ENCODE data around the gene STMN3. TPM values are rescaled to one million over a fixed set of nuclear protein-coding genes. Genes with fewer than 3 reads are reported as not detected.

The STMN3 gene
- total and polyA plus RNA-seq, 10 of the 15 experiments (the other 5 are each of a cell fraction or from before 2014, with no cell fraction given), result 0.09 to 3.6 (median 1.4) TPM; not detected in 1

GRCh38 chr20:63698739-63699465 is 45.7 kb upstream of the STMN3 start:
- Histone ChIP-seq H3K4me1 (ENCODE audit: control insufficient read depth, insufficient read depth, low read length) (peaks cover 16% of the 10 kb centered on the region), H4K20me1 (ENCODE audit: control insufficient read depth, insufficient read depth) (no peaks in the 10 kb centered on the region), H3K27ac (ENCODE audit: control insufficient read depth, insufficient read depth) (peak overlapping the region; percentile 75), H3K9ac (ENCODE audit: control insufficient read depth, insufficient read depth, low read length) (no peak overlapping the region; the same call in 1 of the 2 replicates), H3K27me3 (replicated peaks in 1 of 2; ENCODE audit: control insufficient read depth in 2 of 2, insufficient read depth in 2 of 2, low read length in 1 of 2) (no peaks in the 10 kb centered on the region), H3K9me3 (replicated peaks; ENCODE audit: control insufficient read depth, insufficient read depth, low read length) (no peaks in the 10 kb centered on the region), H3K4me2 (ENCODE audit: control insufficient read depth, insufficient read depth) (peak overlapping the region; percentile 19), H3K36me3 (ENCODE audit: control insufficient read depth in 2 of 2, insufficient read depth in 2 of 2, low read length in 1 of 2) (no peaks in the 10 kb centered on the region; a peak in 2 of 4 replicates), H3K79me2 (ENCODE audit: control insufficient read depth, insufficient read depth, low read length) (no peaks in the 10 kb centered on the region), H3K4me3 (no peak overlapping the region), H2AFZ (ENCODE audit: control insufficient read depth, low read depth, low read length) (no peak overlapping the region)
- ATAC-seq (peak; percentile 78), FAIRE-seq (no peak), DNase-seq (ENCODE audit: low read depth, low spot score) (peak; percentile 30)
- CTCF ChIA-PET, result interaction anchor here (1.0 to 1.6 kb wide), 2 partner anchors 9 to 162 kb away, joined by 4 to 8 read pairs; partner anchors contain the start of genes ARFRP1, PTK6 and ZGPAT
- no TSS peak for BruUV-seq (replicated peaks)
- RAD21 ChIA-PET (ENCODE audit: unreplicated experiment), result interaction anchor here (0.6 to 1.6 kb wide), 5 partner anchors 9 to 499 kb away, joined by 3 to 4 read pairs (median 3); partner anchors contain the start of genes ARFRP1, TPD52L2 and ZGPAT
- SMC1A ChIA-PET (ENCODE audit: uncharacterized antibody, unreplicated experiment), result interaction anchor here (1.3 to 1.6 kb wide), 3 partner anchors 37 to 161 kb away, joined by 3 to 4 read pairs (median 3); partner anchors contain the start of gene LIME1
- POLR2A ChIA-PET, result interaction anchor here (0.6 to 1.6 kb wide), 3 partner anchors 93 to 161 kb away, joined by 3 to 7 read pairs (median 3); partner anchors contain the start of gene PTK6
- in situ Hi-C loops (cut with MboI), result no loop called here
- 8% methylated on average over 18 of the region's 19 CpGs for whole genome bisulfite sequencing (ENCODE audit: insufficient coverage, insufficient replicate concordance, low lambda C conversion rate, missing lambda C conversion rate)
- intact Hi-C loops (cut with micrococcal nuclease; ENCODE audit: unreplicated experiment), result loop anchor here (2.0 kb wide), 1 partner anchor 88 kb away; no protein-coding TSS in a partner anchor
- TF ChIP-seq, protein P1, sequence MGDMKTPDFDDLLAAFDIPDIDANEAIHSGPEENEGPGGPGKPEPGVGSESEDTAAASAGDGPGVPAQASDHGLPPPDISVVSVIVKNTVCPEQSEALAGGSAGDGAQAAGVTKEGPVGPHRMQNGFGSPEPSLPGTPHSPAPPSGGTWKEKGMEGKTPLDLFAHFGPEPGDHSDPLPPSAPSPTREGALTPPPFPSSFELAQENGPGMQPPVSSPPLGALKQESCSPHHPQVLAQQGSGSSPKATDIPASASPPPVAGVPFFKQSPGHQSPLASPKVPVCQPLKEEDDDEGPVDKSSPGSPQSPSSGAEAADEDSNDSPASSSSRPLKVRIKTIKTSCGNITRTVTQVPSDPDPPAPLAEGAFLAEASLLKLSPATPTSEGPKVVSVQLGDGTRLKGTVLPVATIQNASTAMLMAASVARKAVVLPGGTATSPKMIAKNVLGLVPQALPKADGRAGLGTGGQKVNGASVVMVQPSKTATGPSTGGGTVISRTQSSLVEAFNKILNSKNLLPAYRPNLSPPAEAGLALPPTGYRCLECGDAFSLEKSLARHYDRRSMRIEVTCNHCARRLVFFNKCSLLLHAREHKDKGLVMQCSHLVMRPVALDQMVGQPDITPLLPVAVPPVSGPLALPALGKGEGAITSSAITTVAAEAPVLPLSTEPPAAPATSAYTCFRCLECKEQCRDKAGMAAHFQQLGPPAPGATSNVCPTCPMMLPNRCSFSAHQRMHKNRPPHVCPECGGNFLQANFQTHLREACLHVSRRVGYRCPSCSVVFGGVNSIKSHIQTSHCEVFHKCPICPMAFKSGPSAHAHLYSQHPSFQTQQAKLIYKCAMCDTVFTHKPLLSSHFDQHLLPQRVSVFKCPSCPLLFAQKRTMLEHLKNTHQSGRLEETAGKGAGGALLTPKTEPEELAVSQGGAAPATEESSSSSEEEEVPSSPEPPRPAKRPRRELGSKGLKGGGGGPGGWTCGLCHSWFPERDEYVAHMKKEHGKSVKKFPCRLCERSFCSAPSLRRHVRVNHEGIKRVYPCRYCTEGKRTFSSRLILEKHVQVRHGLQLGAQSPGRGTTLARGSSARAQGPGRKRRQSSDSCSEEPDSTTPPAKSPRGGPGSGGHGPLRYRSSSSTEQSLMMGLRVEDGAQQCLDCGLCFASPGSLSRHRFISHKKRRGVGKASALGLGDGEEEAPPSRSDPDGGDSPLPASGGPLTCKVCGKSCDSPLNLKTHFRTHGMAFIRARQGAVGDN (IDR thresholded peaks at IDR 0.05), result no peak
- TF ChIP-seq KDM1A (IDR thresholded peaks at IDR 0.05; ENCODE audit: borderline replicate concordance) (no peak), NR2C2 (IDR thresholded peaks at IDR 0.05; ENCODE audit: borderline replicate concordance, control insufficient read depth, insufficient read length, low read depth) (no peak), BHLHE40 (IDR thresholded peaks at IDR 0.05; ENCODE audit: borderline replicate concordance in 1 of 2, low read depth in 2 of 2, low read length in 1 of 2) (peak in 1 of 2 experiments; percentile 69; a peak in 2 of 4 replicates), MYB (IDR thresholded peaks at IDR 0.05; ENCODE audit: borderline replicate concordance, low read depth, low read length) (no peak), ZNF217 (IDR thresholded peaks at IDR 0.05) (no peak), HDAC6 (IDR thresholded peaks at IDR 0.05; ENCODE audit: unreplicated experiment) (no peak), WRNIP1 (IDR thresholded peaks at IDR 0.05; ENCODE audit: borderline replicate concordance, low read depth, low read length) (no peak), SIX5 (IDR thresholded peaks at IDR 0.05; ENCODE audit: low read depth, low read length, severe bottlenecking) (no peak), PKNOX1 (IDR thresholded peaks at IDR 0.05) (no peak)
- TF ChIP-seq, protein P2, sequence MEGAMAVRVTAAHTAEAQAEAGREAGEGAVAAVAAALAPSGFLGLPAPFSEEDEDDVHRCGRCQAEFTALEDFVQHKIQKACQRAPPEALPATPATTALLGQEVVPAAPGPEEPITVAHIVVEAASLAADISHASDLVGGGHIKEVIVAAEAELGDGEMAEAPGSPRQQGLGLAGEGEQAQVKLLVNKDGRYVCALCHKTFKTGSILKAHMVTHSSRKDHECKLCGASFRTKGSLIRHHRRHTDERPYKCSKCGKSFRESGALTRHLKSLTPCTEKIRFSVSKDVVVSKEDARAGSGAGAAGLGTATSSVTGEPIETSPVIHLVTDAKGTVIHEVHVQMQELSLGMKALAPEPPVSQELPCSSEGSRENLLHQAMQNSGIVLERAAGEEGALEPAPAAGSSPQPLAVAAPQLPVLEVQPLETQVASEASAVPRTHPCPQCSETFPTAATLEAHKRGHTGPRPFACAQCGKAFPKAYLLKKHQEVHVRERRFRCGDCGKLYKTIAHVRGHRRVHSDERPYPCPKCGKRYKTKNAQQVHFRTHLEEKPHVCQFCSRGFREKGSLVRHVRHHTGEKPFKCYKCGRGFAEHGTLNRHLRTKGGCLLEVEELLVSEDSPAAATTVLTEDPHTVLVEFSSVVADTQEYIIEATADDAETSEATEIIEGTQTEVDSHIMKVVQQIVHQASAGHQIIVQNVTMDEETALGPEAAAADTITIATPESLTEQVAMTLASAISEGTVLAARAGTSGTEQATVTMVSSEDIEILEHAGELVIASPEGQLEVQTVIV (IDR thresholded peaks at IDR 0.05; ENCODE audit: borderline replicate concordance, partially characterized antibody), result no peak
- TF ChIP-seq, protein P3, sequence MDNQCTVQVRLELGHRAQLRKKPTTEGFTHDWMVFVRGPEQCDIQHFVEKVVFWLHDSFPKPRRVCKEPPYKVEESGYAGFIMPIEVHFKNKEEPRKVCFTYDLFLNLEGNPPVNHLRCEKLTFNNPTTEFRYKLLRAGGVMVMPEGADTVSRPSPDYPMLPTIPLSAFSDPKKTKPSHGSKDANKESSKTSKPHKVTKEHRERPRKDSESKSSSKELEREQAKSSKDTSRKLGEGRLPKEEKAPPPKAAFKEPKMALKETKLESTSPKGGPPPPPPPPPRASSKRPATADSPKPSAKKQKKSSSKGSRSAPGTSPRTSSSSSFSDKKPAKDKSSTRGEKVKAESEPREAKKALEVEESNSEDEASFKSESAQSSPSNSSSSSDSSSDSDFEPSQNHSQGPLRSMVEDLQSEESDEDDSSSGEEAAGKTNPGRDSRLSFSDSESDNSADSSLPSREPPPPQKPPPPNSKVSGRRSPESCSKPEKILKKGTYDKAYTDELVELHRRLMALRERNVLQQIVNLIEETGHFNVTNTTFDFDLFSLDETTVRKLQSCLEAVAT (IDR thresholded peaks at IDR 0.05), result no peak
